ENCODE results near the gene NLGN1. TPM values are rescaled to one million over a fixed set of nuclear protein-coding genes. Genes with fewer than 3 reads are reported as not detected.

Gene NLGN1
- polyA plus RNA-seq, 2 of the 4 experiments (the other 2 are of a cell fraction): not detected

- Histone ChIP-seq H3K4me3 (peak overlapping the region; percentile 20), H3K27ac (no peak overlapping the region), H3K9me3 (no peaks in the 10 kb centered on the region), H3K4me2 (peak overlapping the region; percentile 66), H3K4me1 (no peaks in the 10 kb centered on the region)
- POLR2A ChIA-PET: no interaction called here
- DNase-seq (ENCODE audit: low read depth in 1 of 2, low spot score in 1 of 2) (peak in 1 of 2 experiments; percentile 1), FAIRE-seq (no peak), ATAC-seq (peak; percentile 56 to 71; a peak in 4 of 6 replicates)
- CTCF ChIA-PET: no interaction called here
- WGBS (ENCODE audit: missing lambda C conversion rate): 8% methylated on average over 44 of the region's 47 CpGs
- TF ChIP-seq ZC3H11A (IDR thresholded peaks at IDR 0.05): no peak
- no peak for TF ChIP-seq HOXA7 (CRISPR knock-in tag; IDR thresholded peaks at IDR 0.05)
- TF ChIP-seq ZSCAN20 (CRISPR knock-in tag; IDR thresholded peaks at IDR 0.05): no peak
- TF ChIP-seq USF2 (IDR thresholded peaks at IDR 0.05): no peak
- no peak for TF ChIP-seq HDAC2 (IDR thresholded peaks at IDR 0.05)
- TF ChIP-seq PBX3 (IDR thresholded peaks at IDR 0.05): no peak
- TF ChIP-seq, protein P1, sequence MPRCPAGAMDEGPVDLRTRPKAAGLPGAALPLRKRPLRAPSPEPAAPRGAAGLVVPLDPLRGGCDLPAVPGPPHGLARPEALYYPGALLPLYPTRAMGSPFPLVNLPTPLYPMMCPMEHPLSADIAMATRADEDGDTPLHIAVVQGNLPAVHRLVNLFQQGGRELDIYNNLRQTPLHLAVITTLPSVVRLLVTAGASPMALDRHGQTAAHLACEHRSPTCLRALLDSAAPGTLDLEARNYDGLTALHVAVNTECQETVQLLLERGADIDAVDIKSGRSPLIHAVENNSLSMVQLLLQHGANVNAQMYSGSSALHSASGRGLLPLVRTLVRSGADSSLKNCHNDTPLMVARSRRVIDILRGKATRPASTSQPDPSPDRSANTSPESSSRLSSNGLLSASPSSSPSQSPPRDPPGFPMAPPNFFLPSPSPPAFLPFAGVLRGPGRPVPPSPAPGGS (IDR thresholded peaks at IDR 0.05): no peak
- TF ChIP-seq RCOR1 (IDR thresholded peaks at IDR 0.05; ENCODE audit: low read depth, low read length): no peak
- TF ChIP-seq MAFK (IDR thresholded peaks at IDR 0.05; ENCODE audit: partially characterized antibody): no peak
Measured at GRCh38 chr3:173584838-173585831, 187.6 kb downstream of the NLGN1 start.

DNA sequence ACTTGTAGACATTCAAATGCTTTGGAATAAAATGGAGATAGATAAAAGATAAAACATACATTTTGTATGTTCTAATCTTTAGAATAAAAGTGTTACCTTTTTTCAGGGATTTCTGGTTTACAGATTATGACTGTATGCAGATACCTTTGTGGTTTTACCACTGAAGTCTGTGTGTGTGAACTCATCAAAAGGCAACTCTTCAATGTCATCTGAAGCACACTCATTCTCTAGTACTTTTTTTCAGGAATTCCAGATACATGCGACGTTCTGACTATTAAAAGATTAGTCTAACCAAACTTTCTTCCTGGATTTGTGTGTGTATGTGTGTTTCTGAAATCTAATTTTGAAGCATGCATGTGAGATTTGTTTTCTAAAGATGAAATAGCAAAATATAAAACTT lies 188.6 kb downstream of the NLGN1 start:
- no peaks in the 10 kb centered on the region for H3K4me1 ChIP-seq
- POLR2A ChIA-PET: no interaction called here
- FAIRE-seq (no peak), ATAC-seq (no peak), DNase-seq (ENCODE audit: low read depth in 1 of 2, low spot score in 1 of 2) (no peak)
- H3K9me3 ChIP-seq: no peaks in the 10 kb centered on the region
- no peak overlapping the region for H3K4me3 ChIP-seq
- CTCF ChIA-PET: no interaction called here
- WGBS (ENCODE audit: missing lambda C conversion rate): 78% methylated on average over 2 of the region's 2 CpGs
- TF ChIP-seq E2F6 (IDR thresholded peaks at IDR 0.05; ENCODE audit: borderline replicate concordance, low read depth): no peak
- no peak for TF ChIP-seq CHD2 (IDR thresholded peaks at IDR 0.05; ENCODE audit: low read length, partially characterized antibody)
- TF ChIP-seq HES2 (IDR thresholded peaks at IDR 0.05): no peak
- no peak overlapping the region for H3K27ac ChIP-seq
- H3K4me2 ChIP-seq: no peak overlapping the region

GRCh38 chr3:173587055-173587454 lies 189.5 kb downstream of the NLGN1 start:
- H3K9me3 ChIP-seq: no peaks in the 10 kb centered on the region
- no peaks in the 10 kb centered on the region for H3K4me1 ChIP-seq
- no peak overlapping the region for H3K4me2 ChIP-seq
- DNase-seq (ENCODE audit: low read depth in 1 of 2, low spot score in 1 of 2) (no peak), ATAC-seq (no peak), FAIRE-seq (no peak)
- H3K27ac ChIP-seq: no peak overlapping the region
- ChIA-PET CTCF (no interaction called here), POLR2A (no interaction called here)
- 23% methylated on average over 1 of the region's 1 CpG for WGBS (ENCODE audit: missing lambda C conversion rate)
- H3K4me3 ChIP-seq: no peak overlapping the region
- TF ChIP-seq HOXB5 (CRISPR knock-in tag; IDR thresholded peaks at IDR 0.05) (no peak), E2F6 (IDR thresholded peaks at IDR 0.05; ENCODE audit: borderline replicate concordance, low read depth) (no peak), CBX2 (IDR thresholded peaks at IDR 0.05; ENCODE audit: borderline replicate concordance, low read depth) (no peak), HOXB13 (CRISPR knock-in tag; IDR thresholded peaks at IDR 0.05; ENCODE audit: low read depth) (no peak), TFCP2L1 (CRISPR knock-in tag; IDR thresholded peaks at IDR 0.05) (no peak), NPAS2 (CRISPR knock-in tag; IDR thresholded peaks at IDR 0.05; ENCODE audit: borderline replicate concordance) (no peak), CBX8 (IDR thresholded peaks at IDR 0.05) (no peak), USF2 (IDR thresholded peaks at IDR 0.05) (no peak), ZSCAN20 (CRISPR knock-in tag; IDR thresholded peaks at IDR 0.05) (no peak), CHD4 (IDR thresholded peaks at IDR 0.05; ENCODE audit: borderline replicate concordance) (no peak), EHMT2 (IDR thresholded peaks at IDR 0.05; ENCODE audit: low read depth) (no peak), ESRRA (IDR thresholded peaks at IDR 0.05; ENCODE audit: borderline replicate concordance, low read length) (no peak), NFE2L2 (conservative IDR thresholded peaks at IDR 0.05; ENCODE audit: low read length) (no peak), KDM5A (IDR thresholded peaks at IDR 0.05) (no peak), ELK1 (IDR thresholded peaks at IDR 0.05; ENCODE audit: low read depth, low read length) (no peak)
- TF ChIP-seq, protein P2, sequence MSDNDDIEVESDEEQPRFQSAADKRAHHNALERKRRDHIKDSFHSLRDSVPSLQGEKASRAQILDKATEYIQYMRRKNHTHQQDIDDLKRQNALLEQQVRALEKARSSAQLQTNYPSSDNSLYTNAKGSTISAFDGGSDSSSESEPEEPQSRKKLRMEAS (IDR thresholded peaks at IDR 0.05): no peak
